Activated CD4-positive, CD25-positive, alpha-beta regulatory T cell (primary cell): ENCODE measurements around the gene CCSER1.
"Not testable (repeated sequence)": the region's sequence is repeated elsewhere in the genome, so short reads cannot be mapped to it uniquely, and the experiment has no call there.

ENCODE experiments used
- DNase-seq, 4 experiments: peaks; one replicate each; lab custom pipeline; 2025; lab: John Stamatoyannopoulos, UW

CCSER1 gene

GRCh38 chr4:91373546-91373945, 1246.4 kb downstream of the CCSER1 start:
- no peak for DNase-seq

GRCh38 chr4:91405431-91405830, 1278.2 kb downstream of the CCSER1 start:
- DNase-seq, result not testable (repeated sequence)

GRCh38 chr4:91422011-91422410, 1294.8 kb downstream of the CCSER1 start:
- DNase-seq, result no peak

GRCh38 chr4:91426725-91427124, 1299.5 kb downstream of the CCSER1 start:
- DNase-seq, result no peak

- DNase-seq, result no peak
These were observed 1300.0 kb downstream of the CCSER1 start for GRCh38 chr4:91427171-91427570.

- no peak for DNase-seq
These were observed 1307.4 kb downstream of the CCSER1 start for GRCh38 chr4:91434631-91435030.

- no peak for DNase-seq
These were observed 1309.4 kb downstream of the CCSER1 start for GRCh38 chr4:91436556-91436955.

GRCh38 chr4:91447168-91447567, 1320.0 kb downstream of the CCSER1 start:
- DNase-seq, result no peak

GRCh38 chr4:91448668-91449330, 1321.6 kb downstream of the CCSER1 start:
- no peak for DNase-seq

GRCh38 chr4:91454111-91454510, 1326.9 kb downstream of the CCSER1 start:
- no peak for DNase-seq

- not testable (repeated sequence) for DNase-seq
These were observed 1335.4 kb downstream of the CCSER1 start for GRCh38 chr4:91462566-91462965.

- no peak for DNase-seq
These were observed 1343.5 kb downstream of the CCSER1 start for GRCh38 chr4:91470671-91471070.

GRCh38 chr4:91471280-91471679, 1344.1 kb downstream of the CCSER1 start:
- DNase-seq, result no peak

GRCh38 chr4:91472046-91472445, 1344.9 kb downstream of the CCSER1 start:
- no peak for DNase-seq

GRCh38 chr4:91485415-91485814, 1358.2 kb downstream of the CCSER1 start:
- DNase-seq, result no peak

- DNase-seq, result no peak
These were observed 1361.8 kb downstream of the CCSER1 start for GRCh38 chr4:91488946-91489345.

- DNase-seq, result no peak
These were observed 1370.7 kb downstream of the CCSER1 start for GRCh38 chr4:91497892-91498291.

GRCh38 chr4:91502365-91502764, 1375.2 kb downstream of the CCSER1 start:
- DNase-seq, result no peak

GRCh38 chr4:91513326-91513725, 1386.1 kb downstream of the CCSER1 start:
- no peak for DNase-seq

GRCh38 chr4:91519155-91519554, 1392.0 kb downstream of the CCSER1 start:
- no peak for DNase-seq

GRCh38 chr4:91525621-91526020, 1398.4 kb downstream of the CCSER1 start:
- no peak for DNase-seq

- no peak for DNase-seq
These were observed 1399.9 kb downstream of the CCSER1 start for GRCh38 chr4:91527056-91527455.

- DNase-seq, result no peak
These were observed 1440.4 kb downstream of the CCSER1 start for GRCh38 chr4:91567594-91567993.

- DNase-seq, result no peak
These were observed 1450.7 kb downstream of the CCSER1 start for GRCh38 chr4:91577864-91578263.
